ENCODE data around the gene TBX1.
"Not testable (repeated sequence)": the region's sequence is repeated elsewhere in the genome, so short reads cannot be mapped to it uniquely, and the experiment has no call there.

The TBX1 gene

GRCh38 chr22:19785461-19786263 lies 25.1 kb downstream of the TBX1 start:
- DNase-seq: no peak

GRCh38 chr22:19786264-19786585 lies 25.6 kb downstream of the TBX1 start:
- no peak for DNase-seq

DNA sequence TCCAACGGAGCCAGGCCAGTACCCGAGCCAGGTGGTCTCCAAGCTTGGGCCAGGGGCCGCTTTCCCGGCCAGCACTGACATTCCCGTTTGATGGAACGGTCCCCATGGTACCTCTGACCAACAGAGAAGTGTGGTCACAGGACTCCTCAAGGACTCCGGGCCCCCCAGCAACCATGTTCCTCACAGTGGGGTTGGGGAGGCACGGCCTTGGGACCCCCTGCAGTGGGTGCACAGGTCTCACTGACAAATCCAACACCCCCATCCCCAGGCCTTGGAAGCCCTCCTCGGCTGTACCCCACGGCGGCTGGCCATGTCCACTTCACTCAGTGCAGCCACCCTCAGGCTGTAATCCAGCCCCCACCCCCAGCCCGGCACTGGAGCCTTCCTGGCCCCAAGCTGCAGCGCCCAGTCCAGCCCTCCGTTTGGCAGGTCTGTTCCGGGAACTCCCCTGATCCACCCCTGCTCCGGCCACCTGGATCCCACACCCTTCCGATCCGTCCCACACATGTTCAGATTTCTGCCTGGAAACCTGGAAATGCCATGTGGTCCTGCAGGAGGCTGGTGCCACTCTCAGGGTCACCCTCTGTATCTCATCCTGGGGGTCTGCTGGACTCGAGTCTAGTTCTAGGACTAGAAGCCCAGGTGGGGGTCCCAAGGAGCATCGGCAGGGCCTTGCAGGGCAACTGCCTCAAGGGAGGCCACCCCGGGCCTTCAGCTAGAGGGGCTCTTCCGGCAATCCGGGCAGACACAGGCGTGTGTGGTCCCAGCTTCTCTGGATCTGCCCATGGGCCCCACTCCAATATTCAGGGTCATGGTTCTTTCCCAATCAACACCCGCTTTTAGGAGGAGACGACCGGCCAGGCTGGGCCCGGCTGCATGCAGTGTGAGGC lies 26.6 kb downstream of the TBX1 start:
- DNase-seq: no peak

DNA sequence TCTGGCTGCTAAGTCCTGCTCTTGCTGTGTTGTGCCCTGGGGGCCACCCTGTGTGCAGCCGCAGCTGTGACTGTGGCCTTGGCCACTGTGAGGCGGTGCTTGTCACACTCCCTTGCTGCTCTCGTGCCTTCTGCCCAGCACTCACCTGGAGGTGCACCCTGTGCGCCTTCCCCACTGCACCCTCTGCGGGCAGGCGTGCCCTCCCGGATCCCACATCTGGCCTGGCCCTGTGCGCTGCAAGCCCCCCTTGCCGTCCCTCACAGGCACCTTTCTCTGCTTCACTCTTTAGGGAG lies 27.2 kb downstream of the TBX1 start:
- DNase-seq: no peak

- DNase-seq: no peak
Measured at GRCh38 chr22:19788661-19789225, 28.2 kb downstream of the TBX1 start.

- DNase-seq: no peak
Measured at GRCh38 chr22:19789406-19789805, 28.8 kb downstream of the TBX1 start.

DNA sequence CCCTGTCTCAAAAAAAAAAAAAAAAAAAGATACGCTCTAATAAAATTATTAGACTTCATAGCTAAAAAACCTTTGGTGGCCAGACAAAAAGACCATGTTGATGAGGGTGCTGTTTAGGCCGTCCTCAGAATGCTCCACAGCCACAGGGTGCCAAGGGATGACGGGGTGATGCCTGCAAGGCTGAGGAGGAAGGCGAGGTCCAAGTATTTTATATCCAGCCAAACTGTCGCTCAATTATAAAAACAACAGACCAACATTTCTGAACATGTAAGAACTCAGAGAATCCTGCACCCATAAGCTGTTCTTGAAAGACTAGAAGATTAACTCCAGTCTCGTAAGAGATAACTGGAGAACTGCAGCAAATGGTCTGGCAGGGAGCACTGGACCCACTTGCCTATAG lies 29.2 kb downstream of the TBX1 start:
- no peak for DNase-seq

- no peak for DNase-seq
Measured at GRCh38 chr22:19791243-19791642, 30.7 kb downstream of the TBX1 start.

DNA sequence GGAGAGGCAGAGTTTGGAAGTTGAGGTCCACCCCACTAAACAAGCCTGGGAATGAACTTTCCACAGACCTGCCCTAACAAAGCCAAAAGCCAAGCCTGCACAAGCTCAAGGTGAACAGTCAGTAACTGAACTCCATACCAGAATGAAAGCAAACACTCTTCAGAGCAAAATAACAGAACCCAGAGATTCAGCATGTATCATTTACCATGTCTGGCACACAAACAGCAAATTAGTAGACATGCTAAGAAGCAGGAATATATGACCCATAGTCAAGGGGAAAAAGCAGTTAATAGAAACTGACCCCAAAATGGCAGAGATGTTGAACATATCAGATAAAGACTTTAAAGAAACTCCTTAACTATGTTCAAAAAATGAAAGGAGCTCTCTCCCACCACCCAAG lies 31.3 kb downstream of the TBX1 start:
- no peak for DNase-seq

GRCh38 chr22:19792383-19792896 lies 31.9 kb downstream of the TBX1 start:
- DNase-seq: not testable (repeated sequence)

DNA sequence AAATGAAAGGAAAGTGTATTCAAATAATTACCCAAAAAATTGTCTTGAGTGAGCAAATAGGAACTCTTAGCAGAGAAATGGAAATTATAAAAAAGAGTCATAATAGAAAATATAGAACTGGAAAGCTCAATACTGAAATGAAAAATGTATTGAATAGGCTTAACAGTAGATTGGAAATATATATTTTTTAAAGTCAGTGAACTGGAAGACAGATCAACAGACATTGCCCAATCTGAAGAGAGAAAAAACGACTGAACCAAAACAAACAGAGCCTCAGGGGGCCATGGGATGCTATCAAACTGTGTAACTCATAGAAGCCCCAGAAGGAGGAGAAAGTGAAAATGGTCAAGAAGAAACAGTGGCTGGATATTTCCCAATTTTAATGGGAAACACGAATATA lies 32.6 kb downstream of the TBX1 start:
- DNase-seq: no peak

DNA sequence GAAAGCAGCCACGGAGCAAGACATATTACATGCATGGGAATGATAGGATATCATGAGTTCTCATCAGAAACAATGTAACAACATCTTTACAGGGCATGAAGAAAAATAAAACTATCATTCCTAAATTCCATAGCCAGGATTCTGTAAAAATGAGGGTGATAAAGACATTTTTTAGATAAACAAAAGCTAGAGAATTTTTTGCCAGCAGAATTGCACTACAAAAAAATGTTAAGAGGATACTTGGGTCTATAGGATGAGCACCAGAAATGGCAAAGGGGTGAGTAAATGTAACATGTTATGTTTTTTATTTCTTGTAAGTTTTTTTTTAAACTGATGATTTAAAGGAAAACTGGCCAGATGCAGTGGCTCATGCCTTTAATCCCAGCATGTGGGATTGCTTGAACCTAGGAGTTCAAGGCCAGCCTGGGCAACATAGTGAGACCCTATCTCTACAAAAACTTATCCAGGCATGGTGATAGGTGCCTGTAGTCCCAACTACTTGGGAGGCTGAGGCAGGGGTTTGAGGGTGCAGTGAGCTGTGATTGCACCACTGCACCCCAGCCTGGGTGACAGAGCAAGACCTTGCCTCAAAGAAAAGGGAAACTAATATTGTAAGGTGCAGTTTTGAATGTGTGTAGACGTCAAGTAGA lies 33.2 kb downstream of the TBX1 start:
- no peak for DNase-seq

GRCh38 chr22:19795617-19796008 lies 35.0 kb downstream of the TBX1 start:
- DNase-seq: no peak

GRCh38 chr22:19796160-19796559 lies 35.6 kb downstream of the TBX1 start:
- DNase-seq: no peak

DNA sequence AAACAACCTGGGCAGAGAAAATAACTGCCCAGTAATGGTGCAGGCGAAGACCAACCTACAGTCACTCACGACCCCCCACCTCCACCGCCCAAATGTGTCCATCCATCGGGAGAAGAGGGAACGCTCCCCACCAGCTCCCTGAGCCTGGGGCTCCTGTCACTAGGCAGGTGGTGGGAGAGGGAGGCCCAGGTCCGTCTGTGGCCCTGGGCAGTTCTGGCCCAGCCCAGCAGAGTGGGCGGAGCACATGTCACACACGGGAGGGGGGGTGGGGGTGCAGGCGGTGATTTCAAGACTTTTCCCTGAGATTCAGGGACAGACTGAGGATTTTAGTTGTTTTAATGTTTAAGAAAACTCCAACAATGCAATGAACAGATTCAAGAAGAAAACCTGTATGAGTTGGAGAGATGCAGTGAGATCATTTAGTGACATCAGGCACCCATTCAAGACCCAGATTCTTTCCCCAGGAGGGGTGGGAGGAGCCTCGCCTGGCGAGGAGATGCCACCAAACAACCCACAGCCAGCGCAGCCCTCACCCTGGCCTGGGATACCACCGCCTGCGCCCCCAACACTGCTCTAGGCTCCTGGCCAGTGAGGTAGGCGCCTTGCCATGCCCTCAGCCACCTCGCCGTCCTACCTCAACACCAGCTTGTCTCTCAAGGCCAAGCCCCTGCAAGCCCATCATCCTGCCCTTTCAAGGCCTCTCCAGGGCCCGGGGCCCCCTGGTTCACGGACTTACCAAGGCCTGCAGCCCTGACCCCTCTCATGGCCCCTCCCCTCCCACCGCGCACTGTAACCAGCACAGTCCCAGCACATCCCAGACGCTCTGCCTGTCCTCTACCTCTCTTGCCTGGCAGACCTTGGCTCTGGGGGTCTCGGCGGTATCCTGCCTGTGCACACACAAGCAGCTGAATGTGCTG lies 36.8 kb downstream of the TBX1 start:
- no peak for DNase-seq

DNA sequence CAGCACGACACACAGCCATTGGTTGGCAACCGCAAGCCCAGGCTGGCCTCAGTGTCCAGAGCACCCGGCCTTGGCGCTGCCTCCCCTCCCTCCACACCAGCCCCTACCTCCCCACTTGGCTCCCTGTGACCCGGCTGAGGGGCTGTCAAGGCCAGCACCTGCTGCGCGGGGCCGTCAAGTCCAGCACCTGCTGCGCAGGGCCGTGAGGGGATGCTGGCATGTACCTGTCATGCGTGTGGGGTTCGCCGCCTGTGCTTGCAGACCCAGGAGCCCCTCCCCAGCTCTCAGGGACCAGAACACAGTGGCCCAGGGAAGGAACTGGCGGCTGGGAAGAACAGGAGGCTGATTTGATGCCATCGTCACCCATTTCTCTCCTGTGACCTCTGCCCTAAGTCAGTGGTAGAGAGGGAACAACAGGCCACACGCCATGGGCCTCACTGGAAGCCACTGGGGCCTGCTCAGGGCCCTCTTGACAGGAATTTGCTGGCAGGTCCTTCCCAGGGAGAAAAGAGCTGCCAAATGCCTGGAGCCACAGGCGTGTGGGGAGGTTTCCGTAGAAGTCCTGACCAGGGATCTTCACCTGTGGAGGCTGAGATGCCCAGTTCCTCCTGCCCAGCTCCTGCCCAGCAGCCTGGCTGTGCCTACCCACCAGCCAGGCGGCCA lies 37.6 kb downstream of the TBX1 start:
- no peak for DNase-seq

DNA sequence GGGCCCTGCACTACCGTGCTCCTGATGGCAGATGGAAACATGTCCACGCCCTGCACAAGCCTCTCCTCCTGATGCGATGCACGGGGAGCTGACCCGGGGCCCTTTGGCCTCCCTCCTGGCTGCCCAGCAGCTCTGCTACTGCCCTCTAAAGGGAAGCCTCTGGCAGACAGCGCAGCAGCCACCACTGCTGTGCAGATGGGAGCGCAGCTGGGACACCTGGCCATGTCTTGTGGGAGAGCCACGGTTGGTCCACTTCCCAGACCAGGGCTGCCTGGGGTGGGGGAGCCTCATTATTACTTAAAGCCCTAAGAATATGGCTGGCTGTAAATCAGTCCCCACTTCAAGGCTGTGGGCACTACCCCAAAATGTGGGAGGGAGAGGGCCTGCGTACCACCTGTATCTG lies 38.3 kb downstream of the TBX1 start:
- DNase-seq: no peak

- no peak for DNase-seq
Measured at GRCh38 chr22:19799322-19800190, 39.0 kb downstream of the TBX1 start.

GRCh38 chr22:19800306-19800705 lies 39.7 kb downstream of the TBX1 start:
- no peak for DNase-seq

GRCh38 chr22:19800761-19801244 lies 40.2 kb downstream of the TBX1 start:
- DNase-seq: no peak
